ENCODE data around the gene PTMS.

The PTMS gene

DNA sequence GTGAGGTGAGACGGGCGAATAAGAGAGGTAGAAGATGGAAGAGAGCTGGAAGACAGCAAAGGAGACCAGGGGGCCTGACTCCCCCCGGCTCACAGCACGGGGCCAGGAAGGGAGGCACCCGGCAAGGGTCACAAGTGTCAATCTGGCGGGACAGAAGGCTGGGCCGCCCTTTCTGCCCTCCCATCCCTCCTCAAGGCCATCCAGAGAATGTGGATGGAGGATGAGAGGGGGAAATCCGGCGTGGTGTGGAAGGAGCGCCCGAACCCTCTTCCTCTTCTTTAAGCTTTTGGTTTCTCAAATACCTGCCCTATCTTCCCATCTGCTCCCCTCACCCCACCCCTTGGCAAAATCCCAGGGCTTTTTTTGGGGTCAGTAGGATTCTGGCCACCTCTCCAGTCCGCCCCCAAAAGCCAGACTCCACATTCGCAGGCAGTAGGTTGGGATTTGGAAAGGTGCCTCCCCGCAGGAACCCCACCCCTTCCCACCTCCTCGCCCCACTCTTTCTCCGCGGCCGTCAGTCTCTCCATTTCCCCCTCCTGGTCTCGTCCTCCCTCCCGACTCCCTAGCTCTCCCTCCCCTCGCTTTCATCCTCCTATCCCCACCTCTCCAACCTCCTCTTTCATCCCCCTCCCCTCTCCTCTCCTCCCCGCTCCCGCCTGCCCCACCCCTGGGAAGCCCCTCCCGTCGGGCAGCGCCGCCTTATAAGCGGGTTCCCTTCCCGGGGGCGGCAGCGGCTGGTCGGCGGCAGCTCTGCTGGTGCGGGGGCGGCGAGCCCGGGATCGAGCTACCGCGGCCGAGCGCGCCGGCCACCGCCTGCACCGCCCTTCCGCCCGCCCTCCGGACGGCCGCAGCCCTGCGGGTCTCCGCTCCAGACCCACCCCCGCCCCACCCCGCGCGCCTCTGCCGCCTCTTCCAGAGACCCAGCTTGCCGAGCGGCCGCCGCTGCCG, at the start of gene PTMS:
Gene PTMS, plus strand, starts transcription at position 730 of the 948 bp plus-strand sequence. CDS start 343 bp downstream, outside the sequence.
- Histone ChIP-seq H3K4me1 (ENCODE audit: control insufficient read depth in 2 of 2, insufficient read depth in 2 of 2, low read length in 2 of 2) (peaks cover 36 to 37% of the 10 kb centered on the region in 2 donors), H3K4me3 (ENCODE audit: low read length in 2 of 2) (peak within 1 kb of the TSS; percentile 81 to 84), H3K9me3 (ENCODE audit: control insufficient read depth in 2 of 2, low read length in 2 of 2) (no peaks in the 10 kb centered on the region), H3K27ac (ENCODE audit: low read depth in 2 of 2, low read length in 2 of 2) (peak within 1 kb of the TSS; percentile 78 to 81), H3K36me3 (ENCODE audit: control insufficient read depth in 2 of 2, insufficient read depth in 2 of 2, low read length in 2 of 2) (no peaks in the 10 kb centered on the region), H3K27me3 (ENCODE audit: control insufficient read depth in 2 of 2, insufficient read depth in 2 of 2, low read length in 2 of 2) (no peaks in the 10 kb centered on the region), H3K9ac (ENCODE audit: low read depth in 1 of 2, low read length in 2 of 2) (peak within 1 kb of the TSS; percentile 70 to 74)

DNA sequence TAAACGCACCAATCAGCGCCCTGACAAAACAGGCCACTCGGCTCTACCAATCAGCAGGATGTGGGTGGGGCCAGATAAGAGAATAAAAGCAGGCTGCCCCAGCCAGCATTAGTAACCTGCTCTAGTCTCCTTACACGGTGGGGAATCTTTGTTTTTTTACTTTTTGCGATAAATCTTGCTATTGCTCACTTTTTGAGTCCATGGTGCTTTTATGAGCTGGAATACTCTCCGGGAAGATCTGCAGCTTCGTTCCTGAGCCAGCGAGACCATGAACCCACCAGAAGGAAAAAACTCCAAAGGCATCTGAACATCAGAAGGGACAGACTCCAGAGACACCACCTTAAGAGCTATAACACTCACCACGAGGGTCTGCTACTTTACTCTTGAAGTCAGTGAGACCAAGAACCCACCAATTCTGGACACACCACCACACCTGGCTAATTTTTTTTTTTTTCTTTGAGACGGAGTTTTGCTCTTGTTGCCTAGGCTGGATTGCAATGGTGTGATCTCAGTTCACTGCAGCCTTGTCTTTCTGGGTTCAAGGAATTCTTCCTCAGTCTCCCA, 49.2 kb upstream of the PTMS start:
- Histone ChIP-seq H3K27me3 (ENCODE audit: control insufficient read depth in 2 of 2, insufficient read depth in 2 of 2, low read length in 2 of 2) (peaks cover 0 to 3% of the 10 kb centered on the region in 2 donors), H3K9me3 (ENCODE audit: control insufficient read depth in 2 of 2, low read length in 2 of 2) (no peaks in the 10 kb centered on the region), H3K4me3 (ENCODE audit: low read length in 2 of 2) (no peak overlapping the region), H3K27ac (ENCODE audit: low read depth in 2 of 2, low read length in 2 of 2) (no peak overlapping the region), H3K4me1 (ENCODE audit: control insufficient read depth in 2 of 2, insufficient read depth in 2 of 2, low read length in 2 of 2) (no peaks in the 10 kb centered on the region), H3K9ac (ENCODE audit: low read depth in 1 of 2, low read length in 2 of 2) (no peak overlapping the region), H3K36me3 (ENCODE audit: control insufficient read depth in 2 of 2, insufficient read depth in 2 of 2, low read length in 2 of 2) (no peaks in the 10 kb centered on the region)

GRCh38 chr12:6722863-6723262, 43.3 kb upstream of the PTMS start:
- Histone ChIP-seq H3K9ac (ENCODE audit: low read depth in 1 of 2, low read length in 2 of 2) (no peak overlapping the region), H3K27ac (ENCODE audit: low read depth in 2 of 2, low read length in 2 of 2) (no peak overlapping the region), H3K9me3 (ENCODE audit: control insufficient read depth in 2 of 2, low read length in 2 of 2) (no peaks in the 10 kb centered on the region), H3K36me3 (ENCODE audit: control insufficient read depth in 2 of 2, insufficient read depth in 2 of 2, low read length in 2 of 2) (peaks cover 4 to 6% of the 10 kb centered on the region in 2 donors), H3K4me3 (ENCODE audit: low read length in 2 of 2) (no peak overlapping the region), H3K27me3 (ENCODE audit: control insufficient read depth in 2 of 2, insufficient read depth in 2 of 2, low read length in 2 of 2) (no peaks in the 10 kb centered on the region), H3K4me1 (ENCODE audit: control insufficient read depth in 2 of 2, insufficient read depth in 2 of 2, low read length in 2 of 2) (peaks cover 6% of the 10 kb centered on the region in 2 donors)

GRCh38 chr12:6723607-6724408, 42.4 kb upstream of the PTMS start, which contains the start of gene COPS7A:
Gene COPS7A (plus strand): TSS chr12:6724046. CDS start chr12:6724657, 611 bp downstream.
- H3K27me3 ChIP-seq (ENCODE audit: control insufficient read depth in 2 of 2, insufficient read depth in 2 of 2, low read length in 2 of 2), result no peaks in the 10 kb centered on the region

DNA sequence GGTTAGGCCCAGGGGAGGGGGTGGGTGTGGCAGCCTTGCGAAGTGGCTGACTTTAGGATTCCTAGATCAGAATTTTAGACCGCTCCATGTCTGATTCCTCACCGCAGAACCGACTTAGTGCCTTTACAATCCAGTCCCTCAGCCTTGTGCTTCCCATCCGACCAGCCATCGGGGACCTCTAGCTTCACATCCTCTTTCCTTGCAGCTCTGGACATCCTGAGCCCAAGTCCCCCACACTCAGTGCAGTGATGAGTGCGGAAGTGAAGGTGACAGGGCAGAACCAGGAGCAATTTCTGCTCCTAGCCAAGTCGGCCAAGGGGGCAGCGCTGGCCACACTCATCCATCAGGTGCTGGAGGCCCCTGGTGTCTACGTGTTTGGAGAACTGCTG, 41.8 kb upstream of the PTMS start:
- Histone ChIP-seq H3K27me3 (ENCODE audit: control insufficient read depth in 2 of 2, insufficient read depth in 2 of 2, low read length in 2 of 2) (no peaks in the 10 kb centered on the region), H3K36me3 (ENCODE audit: control insufficient read depth in 2 of 2, insufficient read depth in 2 of 2, low read length in 2 of 2) (peaks cover 14 to 20% of the 10 kb centered on the region in 2 donors), H3K9me3 (ENCODE audit: control insufficient read depth in 2 of 2, low read length in 2 of 2) (no peaks in the 10 kb centered on the region), H3K27ac (ENCODE audit: low read depth in 2 of 2, low read length in 2 of 2) (peak overlapping the region; percentile 87 to 90), H3K4me3 (ENCODE audit: low read length in 2 of 2) (peak overlapping the region; percentile 81 to 83), H3K4me1 (ENCODE audit: control insufficient read depth in 2 of 2, insufficient read depth in 2 of 2, low read length in 2 of 2) (peaks cover 6% of the 10 kb centered on the region in 2 donors), H3K9ac (ENCODE audit: low read depth in 1 of 2, low read length in 2 of 2) (peak overlapping the region; percentile 70 to 75)

More at GRCh38 chr12:6723607-6724408, 42.4 kb upstream of the PTMS start, which contains the start of gene COPS7A:
- peak within 1 kb of the TSS; percentile 87 to 90 for H3K27ac ChIP-seq (ENCODE audit: low read depth in 2 of 2, low read length in 2 of 2)
- H3K4me3 ChIP-seq (ENCODE audit: low read length in 2 of 2), result peak within 1 kb of the TSS; percentile 81 to 83
- H3K4me1 ChIP-seq (ENCODE audit: control insufficient read depth in 2 of 2, insufficient read depth in 2 of 2, low read length in 2 of 2), result peaks cover 6% of the 10 kb centered on the region in 2 donors
- H3K9me3 ChIP-seq (ENCODE audit: control insufficient read depth in 2 of 2, low read length in 2 of 2), result no peaks in the 10 kb centered on the region
- peaks cover 9 to 14% of the 10 kb centered on the region in 2 donors for H3K36me3 ChIP-seq (ENCODE audit: control insufficient read depth in 2 of 2, insufficient read depth in 2 of 2, low read length in 2 of 2)
- H3K9ac ChIP-seq (ENCODE audit: low read depth in 1 of 2, low read length in 2 of 2), result peak within 1 kb of the TSS; percentile 70 to 75

DNA sequence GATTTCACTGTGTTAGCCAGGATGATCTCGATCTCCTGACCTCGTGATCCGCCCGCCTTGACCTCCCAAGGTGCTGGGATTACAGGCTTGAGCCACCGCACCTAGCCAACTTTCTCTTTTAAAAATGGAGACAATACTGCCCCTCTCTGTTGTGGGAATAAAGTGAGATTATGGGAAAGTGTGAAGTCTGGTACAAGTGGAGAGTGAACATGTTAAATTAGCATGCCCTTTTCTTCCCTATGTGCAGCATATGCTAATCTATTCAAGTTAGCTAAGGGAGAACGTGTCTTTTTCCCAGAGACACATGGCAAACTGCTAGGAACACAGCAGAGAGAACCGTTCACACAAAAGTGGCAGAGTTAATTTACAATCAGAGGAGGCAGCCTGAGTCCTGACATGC, 40.8 kb upstream of the PTMS start:
- Histone ChIP-seq H3K27ac (ENCODE audit: low read depth in 2 of 2, low read length in 2 of 2) (no peak overlapping the region), H3K27me3 (ENCODE audit: control insufficient read depth in 2 of 2, insufficient read depth in 2 of 2, low read length in 2 of 2) (no peaks in the 10 kb centered on the region), H3K4me1 (ENCODE audit: control insufficient read depth in 2 of 2, insufficient read depth in 2 of 2, low read length in 2 of 2) (peaks cover 6% of the 10 kb centered on the region in 2 donors), H3K4me3 (ENCODE audit: low read length in 2 of 2) (no peak overlapping the region), H3K9me3 (ENCODE audit: control insufficient read depth in 2 of 2, low read length in 2 of 2) (no peaks in the 10 kb centered on the region), H3K36me3 (ENCODE audit: control insufficient read depth in 2 of 2, insufficient read depth in 2 of 2, low read length in 2 of 2) (peaks cover 22 to 28% of the 10 kb centered on the region in 2 donors), H3K9ac (ENCODE audit: low read depth in 1 of 2, low read length in 2 of 2) (no peak overlapping the region)

- Histone ChIP-seq H3K4me1 (ENCODE audit: control insufficient read depth in 2 of 2, insufficient read depth in 2 of 2, low read length in 2 of 2) (peaks cover 6% of the 10 kb centered on the region in 2 donors), H3K4me3 (ENCODE audit: low read length in 2 of 2) (no peak overlapping the region), H3K9me3 (ENCODE audit: control insufficient read depth in 2 of 2, low read length in 2 of 2) (no peaks in the 10 kb centered on the region), H3K36me3 (ENCODE audit: control insufficient read depth in 2 of 2, insufficient read depth in 2 of 2, low read length in 2 of 2) (peaks cover 37 to 43% of the 10 kb centered on the region in 2 donors), H3K9ac (ENCODE audit: low read depth in 1 of 2, low read length in 2 of 2) (no peak overlapping the region), H3K27ac (ENCODE audit: low read depth in 2 of 2, low read length in 2 of 2) (no peak overlapping the region), H3K27me3 (ENCODE audit: control insufficient read depth in 2 of 2, insufficient read depth in 2 of 2, low read length in 2 of 2) (no peaks in the 10 kb centered on the region)
Observed at GRCh38 chr12:6729186-6729585, 37.0 kb upstream of the PTMS start.

- no peaks in the 10 kb centered on the region for H3K27me3 ChIP-seq (ENCODE audit: control insufficient read depth in 2 of 2, insufficient read depth in 2 of 2, low read length in 2 of 2)
Observed at GRCh38 chr12:6730169-6730568, 36.0 kb upstream of the PTMS start.

DNA sequence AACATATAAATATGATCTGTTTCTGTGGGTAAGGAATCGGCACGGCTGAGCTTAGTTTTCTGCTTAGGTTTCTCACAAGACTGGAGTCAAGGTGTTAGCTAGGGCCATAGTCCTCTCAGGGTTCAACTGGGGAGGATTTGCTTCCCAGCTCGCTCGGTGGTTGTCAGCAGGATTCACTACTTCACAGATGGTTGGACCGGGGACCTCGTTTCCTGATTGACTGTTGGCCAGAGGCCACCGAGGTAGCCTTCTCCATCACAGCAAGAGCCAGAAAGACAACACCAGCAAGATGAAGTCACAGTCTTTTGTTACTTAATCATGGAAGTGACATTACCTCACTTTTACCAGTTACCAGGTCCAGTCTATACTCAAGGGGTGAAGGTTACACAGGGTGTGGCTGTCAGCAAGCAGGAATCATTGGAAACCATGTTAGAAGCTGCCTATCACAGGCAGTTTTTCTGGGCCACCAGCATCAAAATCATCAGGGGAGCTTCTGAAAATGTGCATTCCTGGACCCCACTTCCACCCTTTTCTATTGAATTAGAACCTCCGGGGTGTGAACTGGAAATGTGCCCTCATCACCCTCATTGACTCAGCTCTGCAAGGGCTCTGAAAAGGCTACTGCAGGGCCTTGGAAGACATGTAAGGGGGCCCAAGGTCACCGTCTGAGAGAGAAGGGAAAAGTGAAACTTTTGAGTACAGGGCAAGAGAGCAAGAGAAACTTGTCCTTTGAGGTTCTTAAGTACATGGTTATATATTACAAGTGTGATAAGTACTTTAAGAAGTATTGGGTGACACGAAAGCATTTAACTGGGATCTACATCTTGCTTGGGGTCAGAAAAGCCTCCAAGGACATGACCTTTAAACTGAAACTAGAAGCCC, 31.4 kb upstream of the PTMS start:
- no peaks in the 10 kb centered on the region for H3K4me1 ChIP-seq (ENCODE audit: control insufficient read depth in 2 of 2, insufficient read depth in 2 of 2, low read length in 2 of 2)
- peaks cover 20 to 29% of the 10 kb centered on the region in 2 donors for H3K36me3 ChIP-seq (ENCODE audit: control insufficient read depth in 2 of 2, insufficient read depth in 2 of 2, low read length in 2 of 2)
- no peaks in the 10 kb centered on the region for H3K27me3 ChIP-seq (ENCODE audit: control insufficient read depth in 2 of 2, insufficient read depth in 2 of 2, low read length in 2 of 2)
- H3K9me3 ChIP-seq (ENCODE audit: control insufficient read depth in 2 of 2, low read length in 2 of 2), result no peaks in the 10 kb centered on the region
- H3K27ac ChIP-seq (ENCODE audit: low read depth in 2 of 2, low read length in 2 of 2), result no peak overlapping the region
- H3K4me3 ChIP-seq (ENCODE audit: low read length in 2 of 2), result no peak overlapping the region
- H3K9ac ChIP-seq (ENCODE audit: low read depth in 1 of 2, low read length in 2 of 2), result no peak overlapping the region

More at GRCh38 chr12:6730169-6730568, 36.0 kb upstream of the PTMS start:
- Histone ChIP-seq H3K9me3 (ENCODE audit: control insufficient read depth in 2 of 2, low read length in 2 of 2) (no peaks in the 10 kb centered on the region), H3K9ac (ENCODE audit: low read depth in 1 of 2, low read length in 2 of 2) (no peak overlapping the region), H3K36me3 (ENCODE audit: control insufficient read depth in 2 of 2, insufficient read depth in 2 of 2, low read length in 2 of 2) (peaks cover 43 to 45% of the 10 kb centered on the region in 2 donors), H3K4me3 (ENCODE audit: low read length in 2 of 2) (no peak overlapping the region), H3K27ac (ENCODE audit: low read depth in 2 of 2, low read length in 2 of 2) (no peak overlapping the region), H3K4me1 (ENCODE audit: control insufficient read depth in 2 of 2, insufficient read depth in 2 of 2, low read length in 2 of 2) (no peaks in the 10 kb centered on the region)
